ENCODE data around the gene MAS1L.

Gene MAS1L

DNA sequence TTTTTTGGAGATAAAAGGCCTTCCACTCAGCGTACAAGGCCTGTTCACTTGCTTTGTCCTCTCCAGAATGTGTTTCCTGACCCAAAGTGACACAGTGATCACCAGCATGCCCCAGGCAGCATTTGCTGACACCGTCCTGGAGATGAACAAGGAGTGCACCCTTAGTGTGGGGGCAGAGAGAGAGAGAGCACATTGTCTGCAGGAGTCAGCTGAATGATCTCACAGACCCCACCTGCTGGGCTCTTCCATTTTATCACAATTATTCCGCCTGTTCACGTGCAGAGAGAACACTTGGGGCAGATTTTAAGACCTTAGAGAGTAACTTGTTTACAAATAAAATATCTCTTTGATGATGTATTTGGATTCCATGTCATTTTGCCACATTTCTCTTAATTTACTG, 22.4 kb upstream of the MAS1L start:
- no peak for DNase-seq (ENCODE audit: low spot score)

DNA sequence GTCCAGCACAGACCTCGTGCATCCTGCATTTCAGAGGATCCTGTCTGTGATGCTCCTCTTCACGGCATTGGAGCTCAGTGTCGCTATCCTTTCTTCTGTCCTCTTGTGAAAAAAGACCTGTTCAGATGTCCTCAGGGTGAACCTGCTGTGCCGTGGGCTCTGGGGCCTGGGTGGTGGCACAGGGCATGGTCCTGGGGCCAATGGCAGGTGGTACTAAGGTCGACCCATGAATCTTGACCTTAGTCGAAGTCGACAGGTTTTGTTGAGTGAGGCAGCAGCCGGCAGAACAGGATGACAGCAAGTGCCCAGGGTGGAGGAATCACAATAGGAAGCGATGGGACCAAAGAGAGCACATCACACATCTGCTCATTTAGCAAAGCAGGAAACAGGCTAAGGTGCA, 22.0 kb upstream of the MAS1L start:
- no peak for DNase-seq (ENCODE audit: low spot score)

DNA sequence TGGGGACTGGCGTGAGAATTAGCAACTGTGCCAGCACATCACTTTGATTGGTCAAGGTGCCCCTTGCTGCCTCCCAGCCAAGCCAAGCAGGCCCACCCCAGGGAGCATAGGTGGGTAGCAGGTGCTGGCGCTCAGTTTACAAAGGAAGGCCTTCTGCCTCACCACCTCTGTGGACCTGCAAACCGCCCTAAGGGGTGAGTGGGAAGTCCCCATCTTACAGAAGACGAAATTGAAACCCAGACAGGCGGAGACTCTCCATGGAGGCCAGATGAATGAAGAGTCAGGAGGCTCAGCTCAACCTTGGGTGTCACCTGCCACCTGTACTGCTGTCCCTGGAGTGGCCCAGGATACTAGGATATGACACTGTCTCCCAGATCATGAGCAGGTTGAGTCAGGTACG, 21.5 kb upstream of the MAS1L start:
- no peak for DNase-seq (ENCODE audit: low spot score)

DNA sequence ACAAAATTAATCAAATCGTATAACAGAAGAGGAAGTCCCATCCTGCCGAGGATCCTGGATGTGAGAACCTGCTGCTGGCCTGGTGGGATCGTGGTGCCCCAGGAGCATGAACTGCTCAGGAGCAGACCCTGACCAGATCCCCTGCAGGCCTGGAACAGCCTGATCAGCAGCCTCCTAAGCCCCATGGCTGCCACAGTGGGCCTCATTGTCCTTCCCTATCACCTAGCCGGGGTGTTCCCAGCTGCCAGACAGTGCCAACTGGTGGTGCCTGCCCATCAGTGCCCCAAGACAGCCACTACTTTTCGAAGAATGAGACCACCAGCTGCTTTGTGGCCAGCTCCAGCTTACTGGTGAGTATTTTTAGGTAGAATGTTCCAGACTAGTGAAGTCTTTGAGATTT, 19.6 kb upstream of the MAS1L start:
- DNase-seq (ENCODE audit: low spot score): no peak

DNA sequence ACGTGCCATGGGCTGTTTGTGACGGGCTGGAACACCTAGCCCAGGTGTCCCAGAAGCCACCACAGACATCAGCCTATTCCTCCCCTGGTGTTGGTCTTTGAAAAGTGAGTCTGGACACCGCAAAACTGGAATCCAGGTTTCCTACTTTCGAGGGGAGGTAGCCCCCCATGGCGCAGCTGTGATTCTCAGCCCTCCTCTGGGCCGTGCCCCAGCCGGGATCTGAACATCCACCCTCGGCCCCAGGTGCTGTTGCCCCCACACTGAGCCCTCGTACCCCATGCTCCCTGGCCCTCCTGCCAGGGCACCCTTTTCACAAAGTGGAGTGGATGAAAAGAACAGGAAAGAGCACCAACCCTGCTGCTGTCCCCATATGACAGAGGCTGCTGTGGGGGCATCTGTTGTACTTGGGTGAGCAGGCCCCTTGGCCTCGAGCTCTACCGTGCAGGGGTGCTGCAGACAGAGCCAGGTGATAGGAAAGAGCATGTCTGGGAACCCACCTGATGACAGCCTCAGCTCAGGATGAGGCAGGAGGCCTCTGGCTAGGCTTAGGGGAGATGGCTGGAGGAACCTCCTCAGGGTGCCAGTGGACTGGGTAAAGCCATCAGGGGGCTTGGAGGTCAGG, 18.8 kb upstream of the MAS1L start:
- no peak for DNase-seq (ENCODE audit: low spot score)

GRCh38 chr6:29505808-29506207, 18.1 kb upstream of the MAS1L start:
- DNase-seq (ENCODE audit: low spot score): no peak

DNA sequence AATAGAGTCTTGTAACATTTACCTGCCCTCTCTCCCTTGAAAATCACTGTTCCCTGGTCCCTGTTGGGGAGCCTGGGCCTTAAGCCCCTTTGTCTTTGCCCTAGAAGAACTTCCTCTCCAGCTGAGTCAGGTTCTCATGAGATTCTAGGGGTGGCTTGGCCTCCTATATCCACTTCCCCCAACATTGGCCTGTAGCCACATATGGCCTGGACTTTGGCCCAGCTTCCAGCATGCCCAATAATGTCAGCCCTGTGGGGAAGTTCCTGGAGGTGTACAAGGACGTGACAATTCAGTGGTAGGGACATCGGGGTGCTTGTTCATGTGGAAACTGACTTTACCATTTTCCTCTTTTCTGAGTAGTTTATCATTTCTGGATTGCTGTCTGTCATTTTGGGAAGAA, 17.2 kb upstream of the MAS1L start:
- no peak for DNase-seq (ENCODE audit: low spot score)

GRCh38 chr6:29502597-29502996, 14.8 kb upstream of the MAS1L start:
- DNase-seq (ENCODE audit: low spot score): no peak

DNA sequence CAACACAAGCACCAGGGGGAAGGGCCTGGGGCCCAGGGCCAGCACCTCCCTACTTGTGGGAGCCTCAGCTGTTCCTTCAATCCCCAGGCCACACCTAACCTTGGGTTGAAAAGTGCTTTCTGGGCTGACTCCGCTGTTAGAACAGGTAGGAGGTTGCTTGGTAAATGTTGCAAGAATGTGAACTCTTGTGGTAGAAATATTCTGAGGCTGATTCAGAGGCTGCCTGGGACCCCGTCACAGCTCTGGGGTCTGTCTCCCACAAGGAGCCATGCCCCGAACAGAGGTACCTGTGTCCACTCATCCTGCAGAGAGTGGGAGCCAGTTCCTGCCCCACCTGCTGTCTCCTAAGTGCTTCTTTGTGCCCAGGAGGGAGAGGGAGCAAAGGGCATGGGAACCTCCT, 14.4 kb upstream of the MAS1L start:
- no peak for DNase-seq (ENCODE audit: low spot score)

DNA sequence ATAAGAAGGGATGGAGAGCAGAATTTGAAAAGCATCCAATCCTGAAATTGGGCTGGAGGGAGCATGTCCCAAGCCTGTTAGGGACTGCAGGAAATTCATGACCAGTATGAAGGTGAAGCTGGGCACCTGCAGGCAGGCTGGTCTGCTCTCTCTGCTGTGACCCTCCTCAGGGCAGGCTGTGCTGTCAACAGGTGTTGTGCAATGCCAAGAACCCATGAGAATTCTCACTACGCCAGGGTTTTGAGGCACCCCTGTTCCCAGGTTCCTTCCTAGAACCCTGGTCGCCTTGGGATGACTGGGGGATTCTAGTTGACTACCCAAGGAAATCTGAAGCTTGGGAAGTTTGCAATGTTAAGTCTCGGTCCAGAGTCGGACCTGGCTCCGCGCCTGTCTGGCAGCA, 13.3 kb upstream of the MAS1L start:
- DNase-seq (ENCODE audit: low spot score): no peak

DNA sequence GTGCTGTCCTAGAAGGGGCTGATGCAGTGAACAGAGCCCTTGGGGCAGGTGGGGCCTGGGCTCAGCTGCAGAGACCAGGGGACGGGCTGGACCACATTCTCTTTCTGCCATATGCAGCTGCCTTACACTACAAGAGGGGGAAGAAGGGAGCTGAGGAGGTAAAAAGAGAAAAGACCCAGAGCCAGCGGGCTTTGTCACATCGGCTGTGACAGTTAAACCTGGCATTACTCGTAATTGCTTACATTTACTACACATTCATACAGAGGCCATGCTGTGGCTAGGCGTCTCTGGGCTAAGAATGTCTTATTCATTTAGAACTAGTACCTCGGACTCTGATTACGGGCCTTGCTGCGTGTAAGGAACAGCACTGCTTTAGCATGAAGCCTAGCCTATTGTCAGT, 12.8 kb upstream of the MAS1L start:
- no peak for DNase-seq (ENCODE audit: low spot score)

GRCh38 chr6:29499704-29500103, 11.9 kb upstream of the MAS1L start:
- DNase-seq (ENCODE audit: low spot score): no peak

DNA sequence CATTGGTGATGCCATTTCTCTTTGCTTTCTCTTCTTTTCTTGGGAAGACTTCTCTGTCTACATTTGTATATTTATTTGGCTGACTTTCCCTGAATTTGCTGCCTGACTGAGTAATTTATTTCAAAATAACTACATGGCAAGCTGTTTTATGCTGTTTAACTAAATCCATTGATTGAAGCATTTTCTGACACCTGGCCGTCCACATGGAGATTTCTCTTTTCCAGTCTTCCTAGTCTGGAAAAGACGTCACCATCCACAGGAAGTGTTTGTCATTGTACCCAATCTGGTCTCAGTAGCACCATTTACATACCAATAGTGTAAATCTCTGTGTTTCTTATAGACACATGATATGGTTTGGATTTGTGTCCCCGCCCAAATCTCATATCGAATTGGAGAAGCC, 9.2 kb upstream of the MAS1L start:
- no peak for DNase-seq (ENCODE audit: low spot score)

GRCh38 chr6:29495571-29495970, 7.8 kb upstream of the MAS1L start:
- no peak for DNase-seq (ENCODE audit: low spot score)

- no peak for DNase-seq (ENCODE audit: low spot score)
Measured at GRCh38 chr6:29494131-29494530, 6.4 kb upstream of the MAS1L start.

- no peak for DNase-seq (ENCODE audit: low spot score)
Measured at GRCh38 chr6:29493261-29493660, 5.5 kb upstream of the MAS1L start.

DNA sequence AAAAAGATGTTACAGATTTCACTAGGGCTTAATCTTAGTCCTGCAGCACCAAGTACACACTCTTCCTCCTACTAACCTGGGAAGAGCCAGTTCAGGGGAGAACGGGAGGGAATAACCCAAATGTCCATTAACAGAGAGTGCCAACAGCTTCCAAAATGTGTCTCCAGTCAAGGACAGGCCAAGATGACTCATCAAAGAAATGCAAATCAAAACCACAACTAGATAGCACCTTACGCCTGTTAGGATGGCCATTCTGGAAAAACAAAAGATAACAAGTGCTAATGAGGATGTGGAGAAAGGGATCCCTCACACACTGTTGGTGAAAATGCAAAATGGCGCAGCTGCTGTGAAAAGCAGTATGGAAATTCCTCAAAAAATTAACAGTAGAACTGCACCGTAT, 3.8 kb upstream of the MAS1L start:
- DNase-seq (ENCODE audit: low spot score): no peak

DNA sequence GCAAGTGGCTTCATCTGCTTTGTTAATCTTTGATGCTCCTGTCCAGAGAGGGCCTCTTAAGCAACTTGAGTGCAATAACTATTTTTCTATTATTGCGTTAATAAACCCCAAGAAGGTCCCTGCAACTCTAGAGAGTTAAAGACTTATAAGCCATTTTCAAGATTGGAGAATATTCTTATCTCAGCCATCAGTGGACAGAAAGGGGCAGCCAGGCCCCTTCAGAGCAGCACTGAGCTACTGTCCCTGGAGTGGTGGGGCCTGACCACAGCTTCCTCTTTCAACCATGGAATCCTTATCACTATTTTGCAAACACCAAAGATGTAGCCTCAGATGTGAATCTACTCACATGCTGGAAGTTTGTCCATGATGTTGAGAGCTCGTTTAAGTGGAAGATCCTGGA, 2.8 kb upstream of the MAS1L start:
- DNase-seq (ENCODE audit: low spot score): no peak

- DNase-seq (ENCODE audit: low spot score): no peak
Measured at GRCh38 chr6:29490055-29490454, 2.3 kb upstream of the MAS1L start.

GRCh38 chr6:29489286-29489685, 1.5 kb upstream of the MAS1L start:
- DNase-seq (ENCODE audit: low spot score): no peak

GRCh38 chr6:29488874-29489273, 1.1 kb upstream of the MAS1L start:
- no peak for DNase-seq (ENCODE audit: low spot score)

- DNase-seq (ENCODE audit: low spot score): no peak
Measured at GRCh38 chr6:29487131-29487530, 625 bp downstream of the MAS1L start.

GRCh38 chr6:29486577-29486976, 1.2 kb downstream of the MAS1L start:
- DNase-seq (ENCODE audit: low spot score): no peak

GRCh38 chr6:29483735-29484134, 4.0 kb downstream of the MAS1L start:
- no peak for DNase-seq (ENCODE audit: low spot score)

- no peak for DNase-seq (ENCODE audit: low spot score)
Measured at GRCh38 chr6:29483186-29483585, 4.6 kb downstream of the MAS1L start.
